Liver (tissue), 9 donors: ENCODE data around the gene INPP4B. TPM values are rescaled to one million over a fixed set of nuclear protein-coding genes. Genes with fewer than 3 reads are reported as not detected.

Experiments
- DNase-seq: peaks from one replicate; pipeline ENCODE4 v3.0.0-alpha.2; 2017; ENCODE audit warnings: low spot score
- H3K27ac ChIP-seq, 2 donors: one replicate each; pipeline ENCODE4 v1.7.0; 2013; ENCODE audit warnings: inconsistent platforms in 2 of 2, low read length in 2 of 2, control low read depth in 1 of 2, low read depth in 1 of 2, mild to moderate bottlenecking in 1 of 2
- H3K27me3 ChIP-seq, 4 donors: one replicate each; pipeline versions ENCODE4 v1.6.1 to v1.7.0; 2013; ENCODE audit warnings: low read length in 3 of 4, inconsistent platforms in 1 of 4, mild to moderate bottlenecking in 1 of 4, moderate library complexity in 1 of 4; ENCODE audit not compliant: control insufficient read depth in 4 of 4, insufficient read depth in 4 of 4
- H3K36me3 ChIP-seq, 4 donors: one replicate each; pipeline versions ENCODE4 v1.6.1 to v1.7.0; 2013; ENCODE audit warnings: low read length in 3 of 4, mild to moderate bottlenecking in 3 of 4, low read depth in 1 of 4, moderate library complexity in 1 of 4; ENCODE audit not compliant: control insufficient read depth in 4 of 4, insufficient read depth in 3 of 4
- H3K4me1 ChIP-seq, 4 donors: one replicate each; pipeline versions ENCODE4 v1.6.1 to v1.7.0; 2013; ENCODE audit warnings: low read length in 3 of 4, mild to moderate bottlenecking in 3 of 4, moderate library complexity in 1 of 4; ENCODE audit not compliant: control insufficient read depth in 4 of 4, insufficient read depth in 4 of 4
- H3K4me3 ChIP-seq, 3 donors: one replicate each; pipeline versions ENCODE4 v1.6.1 to v1.7.0; 2013; ENCODE audit warnings: low read length in 3 of 3, control low read depth in 1 of 3, low read depth in 1 of 3, mild to moderate bottlenecking in 1 of 3
- H3K9ac ChIP-seq, 2 donors: one replicate each; pipeline ENCODE4 v1.7.0; 2013; ENCODE audit warnings: low read length in 2 of 2, mild to moderate bottlenecking in 2 of 2, moderate library complexity in 2 of 2, control low read depth in 1 of 2, low read depth in 1 of 2
- H3K9me3 ChIP-seq, 4 donors: one replicate each; pipeline versions ENCODE4 v1.6.1 to v1.7.0; 2013; ENCODE audit warnings: low read length in 3 of 4; ENCODE audit not compliant: control insufficient read depth in 4 of 4
- ATF3 ChIP-seq: IDR thresholded peaks from 2 replicates; pipeline ENCODE4 v1.6.1; 2016; ENCODE audit warnings: antibody characterized with exemption
- CTCF ChIP-seq: fragments of 150-350 bp; IDR thresholded peaks from 2 replicates; pipeline ENCODE4 v1.5.1; 2017; ENCODE audit warnings: improper control_type of control experiment, low read depth, low read length; ENCODE audit not compliant: missing input control
- EGR1 ChIP-seq, 2 donors: IDR thresholded peaks; 2 replicates each; pipeline ENCODE4 v1.6.1; 2016 to 2018; ENCODE audit warnings: antibody characterized with exemption in 2 of 2, low read depth in 2 of 2
- FOXA1 ChIP-seq: IDR thresholded peaks from 2 replicates; pipeline ENCODE4 v1.6.1; 2016; ENCODE audit warnings: antibody characterized with exemption
- FOXA2 ChIP-seq: IDR thresholded peaks from 2 replicates; pipeline ENCODE4 v1.6.1; 2016; ENCODE audit warnings: antibody characterized with exemption
- GABPA ChIP-seq, 2 donors: IDR thresholded peaks in 1 of 2; conservative IDR thresholded peaks in 1 of 2; 2 replicates each; pipeline ENCODE4 v1.6.1; 2016; ENCODE audit warnings: antibody characterized with exemption in 2 of 2, mild to moderate bottlenecking in 1 of 2, moderate library complexity in 1 of 2
- HNF4A ChIP-seq, 2 donors: conservative IDR thresholded peaks; 2 replicates each; pipeline ENCODE4 v1.6.1; 2016; ENCODE audit warnings: antibody characterized with exemption in 2 of 2, mild to moderate bottlenecking in 2 of 2
- HNF4G ChIP-seq: IDR thresholded peaks from 2 replicates; pipeline ENCODE4 v1.6.1; 2016; ENCODE audit warnings: antibody characterized with exemption
- JUND ChIP-seq, 2 donors: IDR thresholded peaks; 2 replicates each; pipeline ENCODE4 v1.6.1; 2016; ENCODE audit warnings: antibody characterized with exemption in 2 of 2
- MAX ChIP-seq: IDR thresholded peaks from 2 replicates; pipeline ENCODE4 v1.6.1; 2016; ENCODE audit warnings: antibody characterized with exemption
- NR2F2 ChIP-seq: IDR thresholded peaks from 2 replicates; pipeline ENCODE4 v1.6.1; 2016; ENCODE audit warnings: antibody characterized with exemption
- RXRA ChIP-seq, 2 donors: IDR thresholded peaks; 2 replicates each; pipeline ENCODE4 v1.6.1; 2017 to 2018; ENCODE audit warnings: antibody characterized with exemption in 2 of 2, mild to moderate bottlenecking in 1 of 2
- SP1 ChIP-seq: IDR thresholded peaks from 2 replicates; pipeline ENCODE4 v1.6.1; 2018; ENCODE audit warnings: antibody characterized with exemption, mild to moderate bottlenecking
- TAF1 ChIP-seq: conservative IDR thresholded peaks from 2 replicates; pipeline ENCODE4 v1.6.1; 2016; ENCODE audit warnings: antibody characterized with exemption, mild to moderate bottlenecking
- YY1 ChIP-seq: IDR thresholded peaks from 2 replicates; pipeline ENCODE4 v1.6.1; 2016; ENCODE audit warnings: antibody characterized with exemption, mild to moderate bottlenecking
- WGBS: extraction: QIAGEN DNeasy Blood & Tissue Kit; methylation state at CpG from one replicate; pipeline ENCODE4 v1.1.7; 2013; 5-methylcytosine and 5-hydroxymethylcytosine counted together
- polyA plus RNA-seq, 2 donors: library from polyadenylated mRNA; stranded (reverse) in 1 of 2; unstranded in 1 of 2; fragments of 200-250 nt in 1 of 2; fragments of >200 nt in 1 of 2; fragmentation: Nextera tagmentation in 1 of 2; extraction: Ambion mirVana in 1 of 2; gene quantifications; one replicate each; pipeline versions ENCODE4 v1.2.1 to v1.2.3, GENCODE V29; 2013 to 2015
- total RNA-seq, 2 donors: library from RNA; depleted of rRNA; stranded (reverse); fragments of >200 nt; gene quantifications; one replicate each; pipeline ENCODE4 v1.2.3, GENCODE V29; 2014
- TF ChIP-seq, protein P1 (sequence below): IDR thresholded peaks from 2 replicates; pipeline ENCODE4 v1.6.1; 2016; ENCODE audit warnings: antibody characterized with exemption
- donor health status: healthy.
- donor health status: healthy.
- donor health status: healthy.
- donor health status: healthy.
- donor health status: healthy.

INPP4B gene
- total and polyA plus RNA-seq, 4 donors, result 0.43 to 2.8 (median 1.6) TPM

GRCh38 chr4:142396279-142396678 lies 449.8 kb downstream of the INPP4B start:
- no peak for DNase-seq
- H3K36me3 ChIP-seq, result no peaks in the 10 kb centered on the region
- H3K27ac ChIP-seq, result no peak overlapping the region
- H3K4me3 ChIP-seq, result no peak overlapping the region
- no peaks in the 10 kb centered on the region for H3K27me3 ChIP-seq
- TF ChIP-seq HNF4G (no peak), TAF1 (no peak), YY1 (no peak), ATF3 (no peak), RXRA (IDR thresholded peaks at IDR 0.05) (no peak), JUND (IDR thresholded peaks at IDR 0.05) (no peak), FOXA2 (no peak)
- TF ChIP-seq, protein P1, sequence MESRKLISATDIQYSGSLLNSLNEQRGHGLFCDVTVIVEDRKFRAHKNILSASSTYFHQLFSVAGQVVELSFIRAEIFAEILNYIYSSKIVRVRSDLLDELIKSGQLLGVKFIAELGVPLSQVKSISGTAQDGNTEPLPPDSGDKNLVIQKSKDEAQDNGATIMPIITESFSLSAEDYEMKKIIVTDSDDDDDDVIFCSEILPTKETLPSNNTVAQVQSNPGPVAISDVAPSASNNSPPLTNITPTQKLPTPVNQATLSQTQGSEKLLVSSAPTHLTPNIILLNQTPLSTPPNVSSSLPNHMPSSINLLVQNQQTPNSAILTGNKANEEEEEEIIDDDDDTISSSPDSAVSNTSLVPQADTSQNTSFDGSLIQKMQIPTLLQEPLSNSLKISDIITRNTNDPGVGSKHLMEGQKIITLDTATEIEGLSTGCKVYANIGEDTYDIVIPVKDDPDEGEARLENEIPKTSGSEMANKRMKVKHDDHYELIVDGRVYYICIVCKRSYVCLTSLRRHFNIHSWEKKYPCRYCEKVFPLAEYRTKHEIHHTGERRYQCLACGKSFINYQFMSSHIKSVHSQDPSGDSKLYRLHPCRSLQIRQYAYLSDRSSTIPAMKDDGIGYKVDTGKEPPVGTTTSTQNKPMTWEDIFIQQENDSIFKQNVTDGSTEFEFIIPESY, result no peak
- no peaks in the 10 kb centered on the region for H3K4me1 ChIP-seq
- 29% methylated on average over 1 of the region's 1 CpG for WGBS
- H3K9me3 ChIP-seq, result no peaks in the 10 kb centered on the region
- no peak overlapping the region for H3K9ac ChIP-seq

- Histone ChIP-seq H3K4me1 (no peaks in the 10 kb centered on the region), H3K9me3 (no peaks in the 10 kb centered on the region), H3K4me3 (no peak overlapping the region), H3K9ac (no peak overlapping the region), H3K36me3 (no peaks in the 10 kb centered on the region), H3K27ac (no peak overlapping the region), H3K27me3 (no peaks in the 10 kb centered on the region)
- TF ChIP-seq NR2F2, result no peak
- no peak for TF ChIP-seq FOXA2
- no peak for TF ChIP-seq RXRA (IDR thresholded peaks at IDR 0.05)
- no peak for TF ChIP-seq GABPA (IDR thresholded peaks at IDR 0.05 in 1 of 2, conservative IDR thresholded peaks at IDR 0.05 in 1 of 2)
- no peak for TF ChIP-seq SP1
- TF ChIP-seq HNF4A (conservative IDR thresholded peaks at IDR 0.05), result no peak
- no peak for TF ChIP-seq YY1
- TF ChIP-seq EGR1 (IDR thresholded peaks at IDR 0.05; ENCODE audit: low read depth in 2 of 2), result no peak
- TF ChIP-seq MAX, result no peak
- TF ChIP-seq JUND (IDR thresholded peaks at IDR 0.05), result no peak
- no peak for TF ChIP-seq ATF3
- TF ChIP-seq, protein P1, result no peak
- TF ChIP-seq FOXA1, result no peak
- no peak for TF ChIP-seq CTCF
- no peak for DNase-seq
- WGBS, result 78% methylated on average over 4 of the region's 4 CpGs
Measured at GRCh38 chr4:142393127-142393526, 453.0 kb downstream of the INPP4B start.
